ENCODE measurements around the gene FAHD1.
"Not testable (repeated sequence)": the region's sequence is repeated elsewhere in the genome, so short reads cannot be mapped to it uniquely, and the experiment has no call there.

The FAHD1 gene

DNA sequence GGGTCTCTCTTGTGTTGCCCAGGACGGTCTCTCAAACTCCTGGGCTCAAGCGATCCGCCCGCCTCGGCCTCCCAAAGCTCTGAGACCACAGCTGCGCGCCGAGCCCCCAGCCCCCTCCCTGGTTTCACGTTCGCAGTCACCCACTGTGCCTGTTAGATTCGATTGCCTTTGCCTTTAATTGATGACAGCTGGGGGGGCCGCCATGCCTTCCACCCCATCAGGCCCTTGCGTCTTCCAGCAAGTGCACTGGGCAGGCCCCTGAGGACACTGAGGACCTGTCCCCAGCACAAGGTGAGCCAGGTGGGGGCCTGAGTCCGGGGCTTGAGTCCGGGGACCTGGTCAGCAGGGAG lies 36.8 kb upstream of the FAHD1 start:
- no peak for DNase-seq

DNA sequence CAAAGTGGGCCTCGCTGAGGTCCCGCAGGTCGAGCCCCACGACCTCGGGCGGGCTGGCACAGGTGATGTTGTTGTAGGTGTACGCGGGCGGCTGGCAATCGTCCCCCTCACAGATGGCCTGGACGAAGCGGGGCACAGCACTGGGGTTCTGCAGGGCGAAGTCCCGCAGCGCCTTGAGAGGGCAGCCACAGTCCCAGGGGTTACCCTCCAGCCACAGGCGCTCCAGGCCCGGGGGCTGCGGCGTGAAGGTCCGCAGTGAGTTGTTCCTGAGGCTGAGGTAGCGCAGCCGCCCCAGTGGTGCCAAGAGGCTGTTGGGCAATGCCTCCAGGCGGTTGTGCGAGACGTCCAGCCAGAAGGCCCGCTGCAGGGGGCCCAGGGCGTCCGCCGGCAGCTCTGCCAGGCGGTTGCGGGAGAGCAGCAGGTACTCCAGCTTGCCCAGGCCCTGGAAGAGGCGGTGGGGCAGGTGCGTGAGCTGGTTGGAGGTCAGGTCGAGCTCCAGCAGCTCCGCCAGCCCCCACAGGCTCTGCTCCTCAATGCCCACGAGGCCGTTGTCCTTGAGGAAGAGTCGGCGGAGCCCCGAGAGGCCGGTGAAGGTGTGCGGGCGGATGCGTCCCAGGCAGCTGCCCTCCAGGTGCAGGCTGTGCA lies 36.3 kb upstream of the FAHD1 start:
- no peak for DNase-seq

DNA sequence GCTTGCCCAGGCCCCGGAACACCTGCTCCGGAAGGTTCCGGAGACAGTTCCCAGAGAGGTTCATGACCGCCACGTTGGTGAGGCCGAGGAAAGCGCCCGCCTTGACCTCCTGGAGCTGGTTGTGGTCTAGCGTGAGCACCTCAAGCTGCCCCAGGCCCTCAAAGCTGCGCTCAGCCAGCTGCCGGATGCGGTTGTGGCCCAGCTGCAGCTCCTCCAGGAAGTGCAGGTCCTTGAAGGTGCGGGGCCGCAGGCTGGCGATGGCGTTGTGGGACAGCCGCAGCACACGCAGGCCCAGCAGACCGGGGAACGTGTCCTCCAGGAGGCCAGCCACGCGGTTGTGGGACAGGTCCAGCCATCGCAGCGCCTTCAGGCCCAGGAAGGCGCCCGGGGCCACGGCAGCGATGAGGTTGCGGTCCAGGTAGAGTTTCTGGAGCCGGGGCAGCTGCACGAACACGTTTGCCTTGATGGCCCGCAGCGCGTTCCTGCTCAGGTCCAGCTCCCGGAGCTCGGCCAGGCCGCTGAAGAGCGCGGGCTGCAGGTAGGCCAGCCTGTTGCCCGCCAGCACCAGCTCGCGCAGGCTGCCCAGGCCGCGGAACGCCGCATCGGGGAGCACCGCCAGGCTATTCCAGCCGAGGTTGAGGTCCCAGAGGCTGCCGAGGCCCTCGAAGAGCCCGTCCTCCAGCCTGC lies 35.6 kb upstream of the FAHD1 start:
- no peak for DNase-seq

DNA sequence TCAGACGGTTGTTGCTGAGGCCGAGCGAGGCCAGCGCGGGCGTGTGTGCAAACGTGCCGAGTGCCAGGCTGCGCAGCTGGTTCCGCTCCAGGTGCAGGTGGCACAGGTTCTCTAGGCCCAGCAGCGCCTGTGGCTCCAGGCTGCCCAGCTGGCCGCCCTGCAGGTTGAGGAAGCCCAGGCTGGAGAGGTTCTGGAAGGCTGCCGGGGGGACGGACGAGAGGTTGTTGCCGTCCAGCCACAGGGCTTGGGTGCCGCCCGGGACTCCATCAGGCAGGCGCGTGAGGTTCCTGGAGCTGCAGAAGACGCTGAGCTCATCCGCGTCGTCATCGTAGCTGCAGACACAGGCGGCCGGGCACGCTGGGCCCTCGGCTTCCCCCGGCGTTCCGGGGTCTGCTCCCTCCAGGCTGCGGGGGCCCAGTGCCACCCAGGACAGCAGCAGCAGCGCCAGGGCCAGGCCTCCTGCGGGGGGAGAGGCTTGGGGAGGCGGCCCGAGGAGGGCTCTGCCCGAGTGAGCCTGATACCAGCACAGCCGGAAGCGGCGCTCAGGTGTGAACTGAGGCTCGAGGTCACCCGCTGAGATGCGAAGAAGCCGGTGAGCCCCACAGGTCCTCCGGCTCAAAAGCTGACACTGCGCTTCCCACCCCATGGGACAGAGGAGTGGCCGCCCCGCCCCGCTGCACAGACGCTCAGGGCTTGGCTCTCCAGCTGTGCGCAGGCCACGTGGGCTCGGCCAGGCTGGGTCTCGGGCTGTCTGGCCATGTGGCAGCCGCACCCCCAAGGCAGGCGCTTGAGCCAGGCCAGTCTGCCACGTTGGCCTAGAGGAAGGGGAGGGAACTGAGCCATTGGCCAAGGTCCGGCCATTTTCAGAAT lies 34.8 kb upstream of the FAHD1 start:
- DNase-seq: no peak

DNA sequence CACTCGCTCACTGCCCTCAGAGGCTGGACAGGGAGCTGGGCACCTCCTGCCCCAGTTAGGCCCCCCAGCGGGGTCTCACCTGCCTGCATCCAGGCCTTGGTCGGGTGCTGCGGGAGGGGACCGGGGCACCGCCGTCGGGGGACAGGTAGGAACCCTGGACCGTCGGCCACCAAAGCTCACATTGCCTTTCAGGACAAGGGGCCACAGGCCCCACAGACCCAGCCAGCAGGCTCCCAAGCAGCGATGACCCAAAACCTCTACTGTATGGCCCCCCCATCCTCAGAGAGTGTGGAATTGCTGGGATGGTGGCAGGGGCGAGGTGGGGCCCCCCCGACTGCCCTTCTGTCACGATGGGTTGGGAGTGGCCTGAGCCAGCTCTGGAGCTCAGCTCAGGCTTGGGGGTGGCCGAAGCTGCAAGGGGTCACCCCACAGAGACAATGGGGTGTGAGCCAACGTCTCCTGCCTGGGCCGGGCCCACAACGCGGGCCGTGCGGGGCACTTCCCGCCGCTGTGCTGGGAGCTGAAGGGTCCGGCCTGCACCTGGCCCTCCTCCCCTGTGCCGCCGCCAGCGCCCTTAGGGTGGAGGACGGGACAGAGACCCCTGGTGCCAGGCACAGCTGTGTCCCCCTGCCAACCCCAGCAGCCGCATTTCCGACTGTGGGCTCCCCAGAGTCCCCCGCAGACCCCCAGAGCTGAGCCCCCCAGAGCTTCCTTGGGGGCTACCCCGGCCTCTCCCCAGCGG lies 34.0 kb upstream of the FAHD1 start:
- no peak for DNase-seq

DNA sequence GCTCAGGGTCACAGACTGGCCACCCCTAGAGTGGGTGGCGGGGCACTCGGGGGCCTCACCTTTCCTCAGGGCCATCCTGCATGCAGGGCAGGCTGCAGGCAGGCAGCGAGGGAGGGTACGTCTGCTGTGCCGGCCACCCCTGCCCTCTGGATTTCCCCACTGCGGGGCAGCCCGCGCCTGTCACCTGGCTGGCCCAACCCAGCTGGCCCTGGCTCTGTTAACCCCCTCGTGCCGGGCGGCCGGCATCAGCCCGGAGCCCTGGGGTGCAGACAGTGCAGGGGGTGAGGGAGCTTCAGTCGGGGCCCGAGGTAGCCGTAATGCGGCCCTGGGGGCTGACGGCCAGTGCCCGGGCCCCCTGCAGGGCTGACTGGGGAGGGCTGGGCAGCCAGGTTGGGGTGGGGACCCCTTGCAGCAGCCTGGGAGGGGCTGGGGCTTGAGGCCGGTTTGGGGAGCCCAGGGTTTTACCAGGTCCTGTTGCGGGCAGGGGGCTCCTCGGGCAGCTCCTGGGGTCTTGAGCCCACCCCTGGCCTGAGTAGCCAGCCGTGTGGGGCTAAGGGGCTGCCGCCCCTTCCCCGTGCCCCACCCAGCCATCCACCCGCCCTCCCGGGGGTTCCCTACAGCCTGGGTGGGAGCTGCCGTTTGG lies 33.3 kb upstream of the FAHD1 start, which contains the start of gene IGFALS:
Gene IGFALS (minus strand): TSS at position 128 of the 643 bp plus-strand sequence. CDS start 53 bp downstream, at position 75.
- no peak for DNase-seq

DNA sequence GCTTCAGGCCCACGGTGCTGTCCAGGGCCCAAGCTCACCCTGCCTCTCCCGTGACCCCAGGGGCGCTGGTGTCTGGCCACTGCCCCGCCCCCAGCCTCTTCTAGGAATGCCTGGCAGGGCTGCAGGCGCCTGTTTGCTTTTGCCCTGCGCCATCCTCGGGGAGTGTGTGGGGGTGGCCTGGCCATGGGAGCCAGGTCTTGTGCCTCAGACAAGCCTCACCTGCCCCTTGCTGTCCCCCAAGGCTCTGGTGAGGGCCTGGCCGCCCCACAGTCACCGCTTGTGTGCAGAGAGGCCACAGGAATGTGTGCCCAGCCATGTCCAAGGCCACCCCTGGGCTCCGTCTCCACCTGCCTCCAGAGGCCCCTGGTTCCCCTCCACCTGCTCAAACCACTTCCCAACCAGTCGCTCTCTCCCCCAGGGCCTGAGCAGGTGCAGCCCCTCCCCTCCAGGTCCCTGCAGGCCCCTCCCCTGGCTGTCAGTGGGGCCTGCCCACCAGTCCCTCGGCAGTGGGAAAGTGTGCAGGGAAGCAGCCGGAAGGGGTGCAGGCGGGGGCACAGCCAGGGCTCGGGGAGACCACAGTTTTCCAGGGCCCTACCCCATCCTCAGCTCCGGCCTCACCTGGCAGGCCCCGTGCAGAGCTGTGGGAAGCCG lies 32.7 kb upstream of the FAHD1 start:
- no peak for DNase-seq

DNA sequence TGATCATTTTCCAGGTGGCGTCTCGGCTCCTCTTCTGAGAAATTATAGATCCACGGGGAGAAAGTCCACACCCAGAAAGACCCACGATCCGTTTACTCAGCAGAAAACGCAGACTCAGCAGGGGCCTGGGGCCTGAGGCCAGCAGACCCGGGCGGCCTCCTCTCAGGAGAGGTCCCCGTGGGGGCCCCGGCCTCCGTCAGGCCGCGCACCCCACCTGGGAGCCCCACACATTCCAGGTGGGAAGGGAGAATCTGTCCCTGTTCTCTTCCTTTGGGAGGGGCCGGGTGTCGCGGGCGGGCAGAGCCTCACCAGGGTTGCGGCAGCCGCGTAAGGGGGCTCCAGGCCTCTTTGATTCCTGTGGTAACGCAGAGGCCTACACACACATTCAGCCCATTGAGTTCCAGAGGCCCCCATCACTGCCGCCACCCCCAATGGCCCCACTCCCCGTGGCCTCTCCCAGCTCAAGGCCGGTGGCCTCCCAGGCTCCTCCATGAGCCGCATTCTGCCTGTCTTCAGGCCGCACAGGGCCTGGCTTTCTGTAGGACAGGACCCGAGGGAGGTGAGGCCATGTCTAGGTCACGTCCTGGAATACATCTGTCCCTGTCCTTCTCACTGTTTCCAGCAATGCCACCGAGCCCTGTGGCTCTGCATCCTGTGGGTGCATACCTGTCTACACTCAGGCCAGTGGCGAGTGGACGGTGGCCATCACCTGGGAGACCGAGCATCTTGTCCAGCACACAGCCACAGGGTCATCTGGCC lies 31.9 kb upstream of the FAHD1 start:
- DNase-seq: no peak

DNA sequence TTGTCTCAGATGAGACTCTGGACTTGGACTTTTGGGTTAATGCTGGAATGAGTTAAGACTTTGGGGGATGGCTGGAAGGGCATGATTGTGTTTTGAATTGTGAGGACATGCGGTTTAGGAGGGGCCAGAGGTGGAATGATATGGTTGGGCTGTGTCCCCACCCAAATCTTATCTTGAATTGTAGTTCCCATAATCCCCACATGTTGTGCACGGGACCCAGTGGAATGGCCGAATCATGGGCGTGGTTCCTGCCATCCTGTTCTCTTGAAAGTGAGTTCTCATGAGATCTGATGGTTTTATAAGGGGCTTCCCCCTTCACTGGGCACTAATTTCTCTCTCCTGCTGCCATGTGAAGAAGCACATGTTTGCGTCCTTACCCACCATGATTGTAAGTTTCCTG lies 27.7 kb upstream of the FAHD1 start:
- DNase-seq: not testable (repeated sequence)

DNA sequence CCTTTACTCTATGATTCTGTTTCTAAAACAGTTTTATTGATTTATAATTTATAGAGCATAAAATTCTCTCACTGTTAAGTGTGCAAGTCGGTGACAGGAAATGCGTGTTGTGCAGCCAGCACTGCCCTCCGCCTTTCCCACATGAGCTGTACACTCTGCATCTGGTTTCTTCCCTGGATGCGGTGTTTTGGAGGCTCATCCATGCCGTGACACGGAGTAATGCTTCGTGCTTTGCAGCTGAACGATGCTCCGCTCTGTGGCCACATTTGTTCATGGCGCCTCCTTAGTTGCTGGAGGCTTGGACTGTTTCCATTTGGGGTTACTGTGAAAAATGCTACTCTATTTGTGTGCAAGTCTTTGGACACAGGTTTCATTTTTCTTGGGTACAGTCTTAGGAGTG lies 26.3 kb upstream of the FAHD1 start:
- DNase-seq: no peak

DNA sequence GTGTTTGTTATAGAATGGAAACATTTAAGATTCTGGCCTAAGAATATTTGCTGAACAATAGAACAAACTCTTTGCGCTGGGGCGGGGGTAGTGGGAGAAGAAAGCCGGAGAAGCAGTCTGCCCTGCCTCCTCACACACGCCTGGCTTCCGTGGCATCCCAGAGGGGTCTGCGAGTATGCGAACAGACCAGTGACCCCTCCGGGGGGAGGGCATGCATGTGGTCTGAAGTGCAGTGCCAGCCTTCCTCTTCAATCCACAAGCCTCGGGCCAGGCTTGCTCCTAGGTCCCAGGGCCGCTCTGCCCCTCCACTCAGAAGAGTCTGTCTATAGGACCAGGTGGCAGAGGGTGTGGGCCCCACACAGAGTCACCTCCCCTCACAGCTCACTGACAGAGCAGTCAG lies 19.4 kb upstream of the FAHD1 start:
- DNase-seq: no peak

DNA sequence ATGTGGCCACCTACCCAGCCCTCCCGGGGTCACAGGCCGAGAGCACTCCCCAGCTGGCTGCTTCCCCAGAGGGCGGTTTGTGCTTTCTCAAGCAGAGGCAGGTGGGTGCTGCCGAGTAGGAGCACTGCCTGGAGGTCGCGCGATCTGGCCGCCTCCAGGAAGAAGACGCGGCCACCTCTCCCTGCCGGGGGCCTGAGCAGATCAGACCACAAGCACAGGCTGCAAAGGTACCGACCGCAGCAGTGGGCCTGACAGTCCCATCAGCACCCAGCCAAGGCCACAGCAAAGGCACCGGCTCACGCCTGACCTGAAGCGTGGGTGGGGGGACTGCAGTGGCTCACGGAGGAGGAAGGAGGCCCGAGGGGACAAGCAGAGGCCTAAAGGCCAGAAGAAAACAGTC lies 18.3 kb upstream of the FAHD1 start:
- DNase-seq: no peak

DNA sequence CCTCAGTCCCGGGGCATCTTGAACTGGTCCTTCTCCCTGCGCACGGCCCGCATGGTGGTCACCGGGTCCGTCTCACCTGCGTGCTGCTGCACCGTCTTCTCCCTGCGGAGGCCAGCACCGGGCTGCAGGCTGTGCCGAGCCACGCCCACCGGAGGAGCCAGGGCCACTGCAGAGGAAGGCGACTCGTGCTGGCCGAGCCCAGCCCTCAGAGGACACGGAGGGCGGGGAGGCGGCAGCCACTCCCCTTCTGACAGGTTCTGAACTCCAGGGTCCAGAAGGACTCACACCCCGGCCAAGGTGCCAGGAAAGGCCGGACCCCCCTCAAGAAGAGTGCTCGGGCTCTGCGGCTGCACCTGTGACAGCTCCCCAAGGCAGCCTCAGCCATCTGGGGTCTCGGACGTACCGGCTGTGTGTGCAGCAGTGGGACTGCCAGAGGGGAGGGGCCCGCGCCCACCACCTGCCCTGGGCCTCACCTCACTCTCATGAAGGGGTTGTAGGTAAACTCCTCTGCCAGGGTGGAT lies 17.7 kb upstream of the FAHD1 start:
- DNase-seq: no peak

DNA sequence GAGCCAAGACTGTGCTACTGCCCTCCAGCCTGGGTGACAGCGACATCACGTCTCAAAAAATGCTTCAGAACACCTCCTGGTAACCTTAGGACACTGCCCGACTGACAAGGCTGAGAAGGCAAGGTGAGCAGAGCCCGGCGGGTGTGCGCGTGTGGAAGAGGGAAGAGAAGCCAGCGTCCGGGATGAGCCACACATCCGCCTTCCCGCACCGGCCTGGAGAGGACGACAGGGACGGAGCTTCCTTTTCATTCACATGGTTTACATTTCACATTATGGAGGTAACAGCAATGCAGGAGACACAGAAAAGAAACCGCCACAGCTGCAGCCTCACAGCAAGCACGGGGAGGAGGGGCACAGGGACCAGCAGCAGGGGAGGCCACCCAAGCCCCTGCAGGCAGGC lies 16.9 kb upstream of the FAHD1 start:
- no peak for DNase-seq

DNA sequence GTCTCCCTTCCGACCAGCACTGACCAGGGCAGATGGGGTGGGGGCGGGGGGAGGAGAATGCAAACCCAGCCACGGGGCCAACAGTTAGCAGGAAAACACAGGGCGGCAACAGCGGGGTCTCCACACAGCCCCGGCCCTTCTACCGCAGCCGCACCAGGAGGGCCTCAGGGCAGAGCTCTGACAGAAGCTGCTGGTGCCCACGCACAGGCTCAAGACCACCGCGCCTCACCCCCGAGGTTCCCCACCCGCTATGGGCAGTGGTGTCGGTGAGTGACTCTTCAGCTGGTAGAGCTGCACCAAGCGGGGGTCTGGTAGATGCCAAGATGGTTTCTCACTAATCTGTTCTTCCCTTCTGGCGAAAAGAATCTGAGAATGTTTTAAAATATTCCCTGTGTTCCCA lies 16.5 kb upstream of the FAHD1 start:
- DNase-seq: no peak

DNA sequence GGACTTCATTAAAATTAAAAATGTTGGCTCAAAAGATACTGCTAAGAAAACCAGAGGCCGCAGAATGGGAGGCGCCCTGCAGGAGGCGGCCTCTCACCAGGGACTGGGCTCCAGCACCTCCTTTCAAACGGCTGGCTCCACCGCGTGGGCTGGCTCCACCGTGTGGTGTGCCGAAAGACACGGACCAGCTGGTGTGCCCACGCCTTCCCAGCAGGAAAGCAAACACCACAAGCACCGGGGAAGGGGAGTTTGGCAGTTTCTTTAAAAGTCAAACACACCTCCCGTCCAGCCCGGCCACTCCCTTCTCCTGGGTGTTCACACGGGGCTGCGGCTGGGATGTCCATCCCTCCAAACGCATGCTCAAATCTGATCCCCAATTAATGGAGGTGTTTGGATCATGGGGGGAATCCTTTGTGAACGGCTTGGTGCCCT lies 14.3 kb upstream of the FAHD1 start:
- no peak for DNase-seq

DNA sequence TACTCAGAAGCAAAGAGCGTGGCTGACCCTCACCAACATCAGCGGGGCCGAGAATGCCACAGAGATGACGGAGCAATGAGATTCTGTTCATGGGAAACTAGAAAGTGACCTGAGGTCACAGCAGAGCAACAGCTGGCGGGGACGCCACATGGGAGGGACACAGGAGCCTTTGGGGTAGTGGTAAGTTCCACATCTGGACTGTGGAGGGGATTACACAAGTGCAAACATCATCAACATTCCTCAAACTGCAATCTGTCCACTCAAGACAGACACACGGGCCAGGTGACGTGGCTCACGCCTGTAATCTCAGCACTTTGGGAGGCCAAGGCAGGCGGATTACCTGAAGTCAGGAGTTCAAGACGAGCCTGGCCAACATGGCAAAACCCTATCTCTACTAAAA lies 11.5 kb upstream of the FAHD1 start:
- DNase-seq: no peak

DNA sequence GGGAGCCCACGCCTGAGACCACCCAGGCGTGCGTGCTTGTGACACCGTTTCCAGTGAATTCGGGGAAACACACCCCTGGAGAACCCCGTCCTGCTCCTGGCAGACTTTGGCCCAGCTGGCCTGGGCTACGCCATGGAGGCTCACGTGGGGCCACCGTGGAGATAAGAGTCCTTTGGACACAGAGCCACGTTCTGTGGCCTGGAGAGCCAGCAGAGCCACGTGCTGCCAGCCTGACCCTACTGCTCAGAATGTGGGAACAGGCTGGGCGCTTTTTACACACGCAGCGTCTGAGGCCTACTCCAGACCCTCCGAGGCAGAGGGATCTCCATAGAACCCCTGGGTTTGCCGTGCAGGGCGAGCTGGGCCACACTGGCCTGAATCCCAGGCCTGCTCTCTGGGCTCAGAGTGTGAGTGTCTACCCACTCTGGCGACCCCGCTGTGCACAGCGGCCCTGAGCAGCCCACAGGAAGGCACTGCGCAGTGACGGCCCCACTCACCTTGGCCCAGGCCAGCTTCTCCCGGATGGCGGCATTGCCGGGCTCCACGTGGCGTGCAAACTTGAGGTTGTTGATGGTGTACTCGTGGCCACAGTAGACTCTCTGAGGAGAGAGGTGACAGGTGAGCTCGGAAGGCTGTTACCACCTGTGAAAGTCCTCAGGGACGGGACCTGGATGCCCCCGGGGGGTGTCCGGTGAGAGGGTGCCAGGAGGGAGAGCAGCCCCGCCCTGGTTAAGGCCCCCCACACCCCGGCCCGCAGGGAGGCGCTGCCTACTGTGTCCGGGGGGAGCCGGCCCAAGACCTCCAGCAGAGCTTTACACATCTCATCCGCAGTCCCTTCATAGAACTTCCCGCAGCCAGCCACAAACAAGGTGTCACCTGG lies 10.4 kb upstream of the FAHD1 start:
- no peak for DNase-seq

DNA sequence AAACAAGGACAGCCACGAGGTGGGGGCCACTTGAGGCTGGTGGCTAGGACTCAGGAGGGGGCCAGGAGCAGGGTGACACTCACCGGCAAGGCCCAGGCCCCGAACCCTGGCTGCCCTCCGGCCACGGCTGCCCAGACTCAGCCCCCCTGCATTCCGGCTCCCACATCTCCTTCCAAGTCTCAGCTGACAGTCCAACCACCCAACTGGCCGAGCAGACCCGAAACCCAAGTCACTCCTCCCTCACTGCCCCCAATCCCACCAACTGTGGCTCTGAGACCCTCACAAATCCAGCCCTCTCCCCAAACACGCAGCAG lies 9.8 kb upstream of the FAHD1 start:
- DNase-seq: no peak

DNA sequence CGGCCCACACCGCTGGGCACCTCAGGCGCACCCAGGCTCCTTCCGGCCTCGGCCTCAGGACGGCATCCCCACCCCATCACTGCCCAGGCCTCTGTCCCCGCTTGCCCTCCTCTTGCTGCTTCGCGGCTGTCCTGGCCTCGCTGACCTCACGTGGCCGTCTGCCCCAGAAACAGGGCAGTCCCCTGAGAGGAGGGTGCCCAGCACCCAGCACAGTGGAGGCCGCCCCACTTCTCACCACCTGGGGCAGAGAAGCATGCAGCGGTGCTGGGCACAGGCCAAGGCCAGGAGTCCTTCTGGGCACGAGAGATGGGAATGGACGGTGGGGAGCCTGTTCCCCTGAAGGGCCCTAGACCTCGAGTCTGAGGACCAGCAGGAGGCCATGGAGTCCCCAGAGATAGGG lies 9.3 kb upstream of the FAHD1 start:
- DNase-seq: no peak

Measured in activated CD8-positive, alpha-beta memory T cell treated with anti-CD3 and anti-CD28 coated beads for 24 hours (primary cell).